ENCODE measurements around the gene ATP4A.
A peak's percentile ranks its signal among the peaks of the same experiment; 100 is the strongest.

Gene ATP4A

GRCh38 chr19:35521124-35521743, 42.2 kb downstream of the ATP4A start:
- TF ChIP-seq CTCF (IDR thresholded peaks at IDR 0.05; ENCODE audit: insufficient read depth, low read depth, low read length, missing control alignments), result no peak

GRCh38 chr19:35519291-35519690, 44.2 kb downstream of the ATP4A start:
- peak; percentile 97 for DNase-seq (ENCODE audit: low read depth)
- no peak for TF ChIP-seq CTCF (IDR thresholded peaks at IDR 0.05; ENCODE audit: insufficient read depth, low read depth, low read length, missing control alignments)
- H3K4me3 ChIP-seq (ENCODE audit: low read length), result no peak overlapping the region

More at GRCh38 chr19:35521124-35521743, 42.2 kb downstream of the ATP4A start:
- no peak overlapping the region for H3K4me3 ChIP-seq (ENCODE audit: low read length)
- DNase-seq (ENCODE audit: low read depth), result no peak

- TF ChIP-seq CTCF (IDR thresholded peaks at IDR 0.05; ENCODE audit: insufficient read depth, low read depth, low read length, missing control alignments), result no peak
- DNase-seq (ENCODE audit: low read depth), result peak; percentile 94
Measured at GRCh38 chr19:35518313-35518712, 45.1 kb downstream of the ATP4A start.

GRCh38 chr19:35517342-35517741, 46.1 kb downstream of the ATP4A start:
- no peak for TF ChIP-seq CTCF (IDR thresholded peaks at IDR 0.05; ENCODE audit: insufficient read depth, low read depth, low read length, missing control alignments)
- no peak for DNase-seq (ENCODE audit: low read depth)
- no peak overlapping the region for H3K4me3 ChIP-seq (ENCODE audit: low read length)

More at GRCh38 chr19:35518313-35518712, 45.1 kb downstream of the ATP4A start:
- no peak overlapping the region for H3K4me3 ChIP-seq (ENCODE audit: low read length)

- no peak for TF ChIP-seq CTCF (IDR thresholded peaks at IDR 0.05; ENCODE audit: insufficient read depth, low read depth, low read length, missing control alignments)
- DNase-seq (ENCODE audit: low read depth), result no peak
- no peak overlapping the region for H3K4me3 ChIP-seq (ENCODE audit: low read length)
Measured at GRCh38 chr19:35516310-35516709, 47.1 kb downstream of the ATP4A start.

GRCh38 chr19:35514282-35514809, 49.1 kb downstream of the ATP4A start:
- DNase-seq (ENCODE audit: low read depth), result peak; percentile 48
- H3K4me3 ChIP-seq (ENCODE audit: low read length), result no peak overlapping the region
- no peak for TF ChIP-seq CTCF (IDR thresholded peaks at IDR 0.05; ENCODE audit: insufficient read depth, low read depth, low read length, missing control alignments)
